DND-41 (cell line): ENCODE data around the gene ZNG1B.
"Not testable (repeated sequence)": the region's sequence is repeated elsewhere in the genome, so short reads cannot be mapped to it uniquely, and the experiment has no call there.

Experiments used
- CTCF ChIP-seq: IDR thresholded peaks from 2 replicates; pipeline ENCODE4 v1.5.1; 2012; ENCODE audit warnings: borderline replicate concordance, low read length, moderate library complexity, mild to moderate bottlenecking; ENCODE audit not compliant: poor library complexity, severe bottlenecking; ENCODE audit errors: extremely low read depth
- EZH2 ChIP-seq: IDR thresholded peaks from 3 replicates; pipeline ENCODE4 v1.6.1; 2012; ENCODE audit warnings: borderline replicate concordance, low read depth, mild to moderate bottlenecking, moderate library complexity, low read length, inconsistent platforms; ENCODE audit not compliant: severe bottlenecking

- not testable (repeated sequence) for TF ChIP-seq CTCF, EZH2
Observed at GRCh38 chr2:113503094-113504042, 65.9 kb downstream of the ZNG1B start.
